HL-60/S4 treated with phorbol 12-myristate 13-acetate at 8.2 ng/mL for 4 days and 3 days (cell line): ENCODE data around the gene CD48.

Experiments
- in situ Hi-C: fragments of 300-500 bp; cut with MboI; formaldehyde crosslinking; loops from 2 replicates; pipeline ENCODE4 v1.15.0; 2022; ENCODE audit warnings: low sequenced_read_pairs

The CD48 gene

GRCh38 chr1:160711602-160712311 is at the start of gene CD48:
Gene CD48 (minus strand): TSS chr1:160711822. CDS start chr1:160711763, 59 bp downstream.
- in situ Hi-C loops = no loop called here

GRCh38 chr1:160761046-160761445 is 49.4 kb upstream of the CD48 start:
- in situ Hi-C loops = no loop called here

DNA sequence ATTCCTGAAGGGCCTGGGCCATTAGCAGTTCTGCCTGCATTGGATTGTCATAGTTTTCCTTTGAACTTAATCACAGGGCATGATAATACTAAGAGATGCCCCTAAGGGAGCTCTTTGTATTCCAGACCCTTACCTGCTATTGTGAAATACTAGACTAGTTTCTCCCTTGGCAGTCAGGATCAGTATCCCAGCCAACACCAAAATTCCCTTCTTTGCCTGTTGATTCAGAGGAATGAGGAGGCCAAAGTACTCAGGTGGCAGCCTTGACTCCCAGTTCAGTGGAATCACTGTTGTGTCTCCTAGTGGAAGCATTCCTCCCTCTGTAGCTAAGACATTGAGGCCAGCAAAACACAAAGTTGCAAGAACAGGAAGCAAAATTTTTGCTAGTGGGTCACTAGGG is 48.1 kb upstream of the CD48 start:
- in situ Hi-C loops = no loop called here

GRCh38 chr1:160758521-160758920 is 46.9 kb upstream of the CD48 start:
- in situ Hi-C loops = no loop called here

GRCh38 chr1:160756849-160757201 is 45.2 kb upstream of the CD48 start:
- in situ Hi-C loops = no loop called here

DNA sequence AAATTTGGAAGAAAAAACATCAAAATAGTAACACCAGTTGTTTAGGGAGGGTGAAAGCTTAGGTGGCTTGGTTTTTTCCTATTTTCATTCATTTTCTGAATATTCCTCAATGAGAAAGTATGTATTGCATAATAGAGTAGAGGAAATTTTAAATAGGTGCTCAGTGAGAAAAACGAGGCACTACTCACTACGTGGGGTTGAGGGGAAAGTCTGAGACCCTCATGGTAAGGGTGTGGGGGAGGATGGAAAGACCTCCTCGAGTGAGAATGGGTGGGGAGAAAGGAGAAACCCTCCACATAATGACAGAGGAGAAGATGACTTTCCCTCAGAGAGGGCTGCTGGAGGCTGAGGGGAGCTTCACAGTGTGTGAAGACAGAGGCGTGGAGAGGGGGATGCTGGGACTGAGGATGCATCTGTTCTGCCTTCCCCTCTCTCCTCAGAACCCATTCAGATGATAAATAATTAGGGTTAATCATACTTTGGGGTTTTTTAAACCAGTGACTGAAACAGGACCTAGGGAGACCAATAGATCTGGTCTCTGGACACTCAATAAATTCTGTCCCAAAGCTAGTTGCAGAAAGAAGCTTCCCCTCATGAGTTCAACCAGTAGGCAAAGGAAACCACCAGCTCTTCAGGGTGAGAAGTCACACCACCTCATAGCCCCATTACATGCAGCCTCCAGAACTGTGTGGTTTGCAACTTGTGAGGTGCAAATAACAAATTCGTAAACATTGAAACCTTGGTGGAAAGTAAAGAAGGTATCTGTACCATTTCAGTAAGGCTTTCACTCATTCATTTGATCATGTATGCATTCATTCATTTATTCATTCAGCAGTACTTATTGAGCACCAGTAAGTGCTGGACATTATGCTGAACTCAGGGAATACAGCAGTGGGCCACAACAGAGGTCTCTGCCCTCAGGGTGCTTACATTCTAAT is 44.6 kb upstream of the CD48 start:
- in situ Hi-C loops = no loop called here

DNA sequence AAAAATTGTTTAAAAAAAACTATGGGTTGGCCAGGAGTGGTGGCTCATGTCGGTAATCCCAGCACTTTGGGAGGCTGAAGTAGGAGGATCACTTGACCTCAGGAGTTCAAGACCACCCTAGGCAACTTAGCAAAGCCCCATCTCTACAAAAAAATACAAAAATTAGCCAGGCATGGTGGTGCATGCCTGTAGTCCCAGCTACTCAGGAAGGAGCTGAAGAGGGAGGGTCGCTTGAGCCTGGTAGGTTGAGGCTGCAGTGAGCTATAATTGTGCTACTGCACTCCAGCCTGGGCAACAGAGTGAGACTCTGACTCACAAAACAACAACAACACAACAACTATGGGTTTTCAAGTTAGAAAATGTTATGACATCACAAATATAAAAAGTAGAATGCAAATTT is 43.8 kb upstream of the CD48 start:
- in situ Hi-C loops = no loop called here

DNA sequence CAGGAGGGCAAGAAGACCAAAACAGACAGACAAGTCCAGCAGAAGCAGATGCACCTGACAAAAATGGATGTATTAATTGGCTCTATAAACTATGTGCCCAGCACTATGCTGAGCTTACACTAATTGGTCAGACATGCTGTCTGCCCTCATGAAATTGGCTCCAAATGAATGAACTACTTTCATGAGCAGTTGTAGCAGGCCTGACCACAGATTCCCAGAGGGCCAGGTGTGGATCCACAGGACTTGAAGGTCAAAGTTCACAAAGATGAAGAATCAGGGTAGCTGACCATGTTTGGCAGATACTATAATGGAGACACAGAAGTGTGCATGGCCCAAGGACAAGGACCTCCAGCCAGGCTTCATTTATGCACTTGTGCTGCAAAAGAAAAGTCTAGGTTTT is 42.0 kb upstream of the CD48 start:
- in situ Hi-C loops = no loop called here

DNA sequence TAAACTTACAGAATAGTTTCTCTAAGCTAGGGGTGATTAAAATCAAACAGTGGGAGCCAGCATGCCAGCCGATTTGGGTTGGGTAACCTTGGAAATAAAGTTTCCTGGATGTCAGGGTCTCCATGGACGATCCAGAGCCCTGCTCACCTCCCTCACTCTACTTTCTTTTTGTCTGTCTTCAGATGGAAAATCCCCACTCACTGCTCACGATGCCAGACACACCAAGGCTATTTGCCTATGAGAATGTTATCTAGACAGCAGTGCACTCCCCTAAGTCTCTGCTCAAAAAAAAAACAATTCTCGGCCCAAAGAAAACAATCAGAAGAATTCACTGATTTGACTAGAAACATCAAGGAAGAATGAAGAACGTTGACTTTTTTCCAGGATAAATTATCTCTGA is 41.3 kb upstream of the CD48 start:
- in situ Hi-C loops = no loop called here

DNA sequence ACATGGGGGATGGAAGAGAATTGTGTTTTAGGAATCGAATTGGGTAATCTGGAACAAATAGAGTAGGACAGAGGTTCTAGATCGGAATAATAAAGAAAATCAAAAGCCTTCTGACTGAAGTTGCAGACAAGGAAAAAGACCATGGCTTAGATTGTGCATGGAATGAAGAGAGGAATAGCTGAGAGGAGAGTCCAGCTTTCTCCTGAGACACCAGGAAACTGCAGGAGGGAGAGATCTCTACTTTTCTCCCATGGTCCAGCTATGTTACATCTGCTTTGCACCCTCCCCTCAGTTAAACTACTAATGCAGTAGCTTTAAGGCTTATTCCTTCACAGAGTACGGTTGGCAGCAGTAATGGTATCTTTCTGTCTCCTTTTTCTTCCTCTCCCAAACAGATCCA is 40.8 kb upstream of the CD48 start:
- in situ Hi-C loops = no loop called here

DNA sequence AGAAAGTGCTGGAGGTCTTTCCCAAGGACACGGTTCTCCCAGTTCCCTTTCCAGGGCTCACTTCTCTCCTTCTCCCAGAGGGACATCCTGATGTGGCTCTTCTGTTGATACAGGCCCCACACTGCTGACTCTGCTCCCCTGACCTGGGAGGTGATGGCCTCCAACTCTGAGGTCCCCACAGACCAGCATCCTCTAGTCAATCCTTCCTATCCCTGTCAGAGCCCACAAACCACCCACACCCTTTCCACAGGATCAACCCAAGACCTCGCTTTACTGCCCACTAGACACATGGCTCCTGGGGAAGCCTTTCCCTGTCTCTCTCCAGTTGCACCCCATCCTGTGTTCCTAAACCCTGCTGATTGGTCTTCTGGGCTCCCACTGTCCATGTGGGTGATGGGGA is 39.0 kb upstream of the CD48 start:
- in situ Hi-C loops = no loop called here

DNA sequence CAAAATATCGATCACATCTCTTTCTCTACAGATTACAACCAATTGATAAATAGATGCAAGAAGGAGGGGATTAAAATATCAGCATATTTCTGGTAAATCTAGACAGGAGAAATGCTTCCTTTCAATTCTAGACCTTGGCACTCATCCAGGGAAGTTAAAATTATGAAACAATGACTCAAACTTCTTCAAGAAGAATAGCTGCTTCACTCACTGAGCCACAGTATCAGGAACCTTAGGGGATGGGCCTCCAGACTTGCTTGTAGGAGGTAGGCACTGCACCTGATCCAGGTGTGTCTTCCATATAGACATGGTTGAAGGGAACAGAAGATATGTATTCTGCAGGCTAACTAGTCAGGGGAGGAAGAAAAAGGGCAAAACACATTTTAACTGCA is 37.3 kb upstream of the CD48 start:
- in situ Hi-C loops = no loop called here

DNA sequence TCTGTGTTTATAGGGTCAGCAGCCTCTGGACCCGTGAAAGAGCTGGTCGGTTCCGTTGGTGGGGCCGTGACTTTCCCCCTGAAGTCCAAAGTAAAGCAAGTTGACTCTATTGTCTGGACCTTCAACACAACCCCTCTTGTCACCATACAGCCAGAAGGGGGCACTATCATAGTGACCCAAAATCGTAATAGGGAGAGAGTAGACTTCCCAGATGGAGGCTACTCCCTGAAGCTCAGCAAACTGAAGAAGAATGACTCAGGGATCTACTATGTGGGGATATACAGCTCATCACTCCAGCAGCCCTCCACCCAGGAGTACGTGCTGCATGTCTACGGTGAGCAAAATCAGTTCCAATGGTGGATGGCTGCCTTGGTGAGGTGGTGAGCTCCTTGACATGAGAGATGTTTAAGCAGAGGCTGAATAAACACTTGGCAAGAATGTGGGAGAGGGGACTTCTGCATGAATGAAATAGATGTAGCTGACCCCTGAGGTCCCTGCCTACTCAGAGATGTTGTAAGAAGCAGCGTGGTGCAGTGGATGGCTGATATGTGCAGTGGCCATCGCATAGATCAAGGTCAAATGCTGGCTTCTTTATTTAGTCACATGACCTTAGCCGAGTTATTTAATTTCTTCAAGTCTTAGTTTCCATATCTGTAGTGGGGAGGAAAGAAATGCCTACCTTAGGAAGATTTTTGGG is 36.7 kb upstream of the CD48 start:
- in situ Hi-C loops = no loop called here

DNA sequence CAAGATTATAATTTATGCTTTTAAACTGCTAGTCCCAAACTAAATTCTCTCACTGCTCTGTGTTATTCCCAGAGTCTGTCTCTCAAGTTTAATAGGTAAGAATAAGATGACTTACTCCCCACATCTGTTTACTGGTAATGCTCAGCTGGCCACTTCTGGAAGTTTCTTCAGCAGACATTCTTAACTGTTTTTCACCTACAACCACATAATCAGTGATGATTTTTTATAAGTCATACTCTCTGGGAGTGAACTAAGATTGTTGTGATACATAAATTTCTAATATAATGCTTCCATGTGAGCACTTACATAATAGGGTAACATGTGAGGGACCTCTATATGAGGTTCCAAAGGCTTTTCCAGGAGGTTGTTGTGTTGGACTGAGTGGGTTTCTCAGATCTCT is 36.1 kb upstream of the CD48 start:
- in situ Hi-C loops = no loop called here

- in situ Hi-C loops = no loop called here
Measured at GRCh38 chr1:160746836-160747500, 35.3 kb upstream of the CD48 start.

DNA sequence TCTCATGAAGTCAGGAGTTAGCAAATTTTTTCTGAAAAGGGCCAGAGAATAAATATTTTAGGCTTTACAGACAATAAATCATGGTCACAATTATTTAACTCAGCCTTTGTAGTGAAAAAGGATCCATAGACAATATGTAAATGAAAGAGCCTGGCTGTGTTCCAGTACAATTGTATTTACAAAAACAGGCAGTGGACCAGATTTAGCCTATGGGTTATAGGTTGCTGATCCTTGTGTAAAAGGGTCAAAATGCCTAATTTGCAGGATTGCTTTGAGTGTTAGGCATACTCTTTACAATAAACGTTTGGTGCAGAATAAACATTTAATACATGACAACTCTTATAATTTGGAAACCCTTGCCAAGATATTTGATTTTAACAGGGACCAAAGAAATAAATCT is 33.9 kb upstream of the CD48 start:
- in situ Hi-C loops = no loop called here

DNA sequence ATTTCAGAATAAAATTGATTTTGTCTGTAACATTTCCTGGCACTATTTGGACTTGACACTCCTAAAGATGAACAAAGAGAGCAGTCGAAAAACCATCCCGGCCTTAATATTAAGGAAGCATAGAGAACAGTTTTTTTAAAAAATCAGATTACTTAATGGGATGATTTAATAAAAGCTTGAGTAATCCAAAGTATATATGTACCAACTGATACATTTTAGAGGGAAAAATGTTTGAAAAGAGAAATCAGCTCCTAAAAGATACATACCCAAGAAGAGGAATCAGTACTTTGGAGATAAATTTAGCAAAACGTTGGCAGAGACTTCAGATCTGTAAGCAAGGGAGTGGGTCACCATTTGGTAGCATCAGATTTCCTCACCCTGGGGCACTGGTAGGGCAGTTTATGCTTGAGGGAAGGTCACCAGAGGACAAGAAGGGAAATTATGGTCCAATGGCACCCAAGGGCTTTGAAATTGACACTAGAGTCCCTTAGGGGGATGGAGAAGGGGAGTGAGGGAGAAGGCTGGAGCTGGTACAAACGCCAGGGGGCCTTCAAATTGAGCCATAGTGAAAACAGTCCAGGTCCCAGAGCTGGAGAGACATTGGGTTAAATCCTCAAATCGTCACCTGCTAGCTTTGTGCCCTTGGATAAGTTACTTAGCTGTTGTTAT is 33.4 kb upstream of the CD48 start:
- in situ Hi-C loops = no loop called here

- in situ Hi-C loops = no loop called here
Measured at GRCh38 chr1:160744199-160744851, 32.7 kb upstream of the CD48 start.

DNA sequence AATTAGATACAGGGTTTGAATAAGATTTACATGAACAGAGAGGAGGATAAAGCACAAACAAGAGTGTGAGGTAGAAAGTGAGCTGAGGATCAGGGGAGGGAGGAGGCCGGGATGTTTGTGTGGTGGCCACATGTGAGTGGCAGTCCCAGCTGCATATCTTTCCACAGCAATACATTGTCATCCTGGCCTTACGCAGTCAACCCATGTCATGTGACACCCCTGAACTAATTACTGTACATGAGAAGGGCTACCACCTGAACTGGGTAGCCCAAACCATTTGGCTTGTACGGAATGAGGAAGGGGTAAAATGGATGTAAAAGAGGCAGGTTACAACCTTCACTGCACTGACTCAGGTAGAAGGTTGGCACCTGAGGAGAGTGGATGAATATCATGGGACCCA is 31.6 kb upstream of the CD48 start:
- in situ Hi-C loops = no loop called here

DNA sequence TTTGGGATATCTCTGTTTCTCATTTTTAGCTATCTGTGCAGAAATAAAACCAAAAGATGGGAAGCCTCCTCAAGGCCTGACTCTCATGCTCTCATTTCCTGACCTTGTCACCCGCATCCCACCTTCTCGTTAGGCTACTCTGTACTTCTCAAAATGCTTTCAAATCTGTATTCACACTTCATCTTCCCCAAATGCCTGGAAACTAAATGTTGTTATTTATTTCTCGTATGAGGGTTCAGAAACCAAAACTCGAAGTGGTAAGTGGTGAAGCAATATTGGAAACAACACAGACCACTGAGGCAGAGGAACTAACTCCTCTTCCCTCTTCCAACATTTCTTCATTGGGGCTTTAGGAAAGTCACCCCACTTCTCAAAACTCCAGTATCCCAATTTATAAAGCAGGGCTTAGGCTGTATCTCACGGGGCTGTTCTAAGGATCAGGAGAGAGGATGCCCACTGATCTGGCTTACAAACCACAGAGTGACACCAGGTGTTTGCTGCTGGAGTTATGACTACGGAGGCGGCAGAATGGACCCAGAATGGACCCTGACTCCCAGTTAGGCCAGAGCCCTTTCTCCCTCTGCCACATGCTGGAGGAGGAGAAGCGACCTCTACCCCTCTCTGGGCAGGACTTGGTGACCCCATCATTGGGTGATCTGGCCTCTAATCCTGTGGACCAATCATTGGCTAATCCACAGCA is 31.0 kb upstream of the CD48 start:
- in situ Hi-C loops = no loop called here
